H1 (cell line): ENCODE data around the gene MEF2D.

Experiments
- CBX8 ChIP-seq: fragments of 300-800, 300-1000 bp; sonication (generic); IDR thresholded peaks from 2 replicates; pipeline ENCODE4 v1.7.1; 2016; ENCODE audit warnings: low read depth, low read length, borderline replicate concordance
- CEBPB ChIP-seq: IDR thresholded peaks from 2 replicates; pipeline ENCODE4 v1.6.1; 2012; ENCODE audit warnings: low read depth, low read length
- FOSL1 ChIP-seq: IDR thresholded peaks from 2 replicates; pipeline ENCODE4 v1.6.1; 2011; ENCODE audit warnings: mild to moderate bottlenecking, low read depth, low read length, moderate library complexity; ENCODE audit not compliant: insufficient read depth
- POLR2A ChIP-seq, 2 experiments: IDR thresholded peaks; 1 replicate in 1 of 2; 2 replicates in 1 of 2; pipeline ENCODE4 v1.6.1; 2011; ENCODE audit warnings: low read depth in 2 of 2, low read length in 2 of 2, mild to moderate bottlenecking in 2 of 2; ENCODE audit errors: control extremely low read depth in 1 of 2
- POLR2AphosphoS5 ChIP-seq: IDR thresholded peaks from 2 replicates; pipeline ENCODE4 v1.6.1; 2011; ENCODE audit warnings: low read depth, low read length
- SIN3A ChIP-seq, 2 experiments: IDR thresholded peaks in 1 of 2; conservative IDR thresholded peaks in 1 of 2; 2 replicates each; pipeline ENCODE4 v1.6.1; 2011 to 2012; ENCODE audit warnings: low read length in 2 of 2, improper control_type of control experiment in 1 of 2, low read depth in 1 of 2, mild to moderate bottlenecking in 1 of 2
- SIX5 ChIP-seq: IDR thresholded peaks from 2 replicates; pipeline ENCODE4 v1.6.1; 2011; ENCODE audit warnings: mild to moderate bottlenecking, low read depth, low read length
- SP1 ChIP-seq: IDR thresholded peaks from 2 replicates; pipeline ENCODE4 v1.6.1; 2011; ENCODE audit warnings: low read depth, low read length
- ZNF274 ChIP-seq: IDR thresholded peaks from 2 replicates; pipeline ENCODE4 v1.7.0; 2012; ENCODE audit warnings: low read length, borderline replicate concordance; ENCODE audit errors: extremely low read depth
- TF ChIP-seq, protein P1 (sequence below), 3 experiments: IDR thresholded peaks; 1 replicate in 2 of 3; 2 replicates in 1 of 3; pipeline versions ENCODE4 v1.5.1 to v1.6.1; 2011; ENCODE audit warnings: low read length in 3 of 3, mild to moderate bottlenecking in 3 of 3, inconsistent platforms in 2 of 3, low read depth in 1 of 3, moderate library complexity in 1 of 3; ENCODE audit not compliant: insufficient read depth in 1 of 3; ENCODE audit errors: control extremely low read depth in 1 of 3
- TF ChIP-seq, protein P2 (sequence below): IDR thresholded peaks from 2 replicates; pipeline ENCODE4 v1.6.1; 2011; ENCODE audit warnings: low read length, improper control_type of control experiment

DNA sequence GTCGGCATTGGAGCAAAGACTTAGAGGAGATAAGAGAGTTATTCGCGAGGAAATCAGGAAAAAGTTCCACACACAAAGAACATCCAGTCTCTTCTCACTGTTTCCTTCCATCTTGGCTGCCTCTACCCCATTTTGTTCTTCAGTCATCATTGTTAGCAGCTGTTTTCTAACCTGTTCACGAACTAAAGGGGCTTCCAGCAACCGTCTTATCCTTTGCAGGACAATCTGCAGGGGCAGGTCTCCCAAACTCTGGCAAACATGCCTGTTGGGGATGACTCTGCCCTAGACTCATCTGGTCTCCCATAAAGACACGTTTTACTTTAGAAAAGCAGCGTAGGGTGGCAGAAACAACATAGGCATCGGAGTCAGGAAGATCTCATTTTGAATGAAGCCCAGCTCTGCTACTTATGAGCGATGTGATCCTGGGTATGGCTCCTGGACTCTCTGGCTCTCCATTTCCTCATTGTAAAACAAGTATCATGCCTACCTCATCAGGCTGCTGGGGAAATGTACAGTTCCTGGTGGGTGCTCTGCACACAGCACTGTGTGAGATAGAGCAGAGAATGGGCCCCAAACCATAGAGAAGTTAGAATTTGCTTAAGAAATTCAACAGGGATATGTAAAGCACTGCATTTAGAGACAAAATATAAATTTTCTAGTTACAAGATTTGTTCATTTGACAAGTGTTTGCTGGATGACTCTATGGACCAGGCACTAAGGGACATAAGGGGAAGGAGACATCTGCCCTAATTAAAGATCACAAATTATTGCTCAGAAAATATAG is 59.7 kb downstream of the MEF2D start:
- TF ChIP-seq CBX8 (no peak), SP1 (no peak), POLR2AphosphoS5 (no peak), ZNF274 (no peak), FOSL1 (no peak), POLR2A (IDR thresholded peaks at IDR 0.05; ENCODE audit: control extremely low read depth in 1 of 2, low read depth in 2 of 2, low read length in 2 of 2) (no peak), SIX5 (no peak), SIN3A (conservative IDR thresholded peaks at IDR 0.05 in 1 of 2, IDR thresholded peaks at IDR 0.05 in 1 of 2; ENCODE audit: low read depth in 1 of 2, low read length in 2 of 2) (no peak), CEBPB (no peak)
- TF ChIP-seq, protein P1, sequence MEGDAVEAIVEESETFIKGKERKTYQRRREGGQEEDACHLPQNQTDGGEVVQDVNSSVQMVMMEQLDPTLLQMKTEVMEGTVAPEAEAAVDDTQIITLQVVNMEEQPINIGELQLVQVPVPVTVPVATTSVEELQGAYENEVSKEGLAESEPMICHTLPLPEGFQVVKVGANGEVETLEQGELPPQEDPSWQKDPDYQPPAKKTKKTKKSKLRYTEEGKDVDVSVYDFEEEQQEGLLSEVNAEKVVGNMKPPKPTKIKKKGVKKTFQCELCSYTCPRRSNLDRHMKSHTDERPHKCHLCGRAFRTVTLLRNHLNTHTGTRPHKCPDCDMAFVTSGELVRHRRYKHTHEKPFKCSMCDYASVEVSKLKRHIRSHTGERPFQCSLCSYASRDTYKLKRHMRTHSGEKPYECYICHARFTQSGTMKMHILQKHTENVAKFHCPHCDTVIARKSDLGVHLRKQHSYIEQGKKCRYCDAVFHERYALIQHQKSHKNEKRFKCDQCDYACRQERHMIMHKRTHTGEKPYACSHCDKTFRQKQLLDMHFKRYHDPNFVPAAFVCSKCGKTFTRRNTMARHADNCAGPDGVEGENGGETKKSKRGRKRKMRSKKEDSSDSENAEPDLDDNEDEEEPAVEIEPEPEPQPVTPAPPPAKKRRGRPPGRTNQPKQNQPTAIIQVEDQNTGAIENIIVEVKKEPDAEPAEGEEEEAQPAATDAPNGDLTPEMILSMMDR (IDR thresholded peaks at IDR 0.05; ENCODE audit: control extremely low read depth in 1 of 3, insufficient read depth in 1 of 3, low read depth in 1 of 3, low read length in 3 of 3), result no peak
- TF ChIP-seq, protein P2, sequence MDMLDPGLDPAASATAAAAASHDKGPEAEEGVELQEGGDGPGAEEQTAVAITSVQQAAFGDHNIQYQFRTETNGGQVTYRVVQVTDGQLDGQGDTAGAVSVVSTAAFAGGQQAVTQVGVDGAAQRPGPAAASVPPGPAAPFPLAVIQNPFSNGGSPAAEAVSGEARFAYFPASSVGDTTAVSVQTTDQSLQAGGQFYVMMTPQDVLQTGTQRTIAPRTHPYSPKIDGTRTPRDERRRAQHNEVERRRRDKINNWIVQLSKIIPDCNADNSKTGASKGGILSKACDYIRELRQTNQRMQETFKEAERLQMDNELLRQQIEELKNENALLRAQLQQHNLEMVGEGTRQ, result no peak
